Ovary (tissue), 3 donors: Measurements from ENCODE around the gene DUSP22.

Source experiments
- CTCF ChIP-seq, 3 donors: fragments of 450-650 bp in 2 of 3; fragments of 200-600 bp in 1 of 3; IDR thresholded peaks; one replicate each; pipeline versions ENCODE4 v1.5.1 to v1.8.0; 2016 to 2022; ENCODE audit warnings: antibody characterized with exemption in 3 of 3, mild to moderate bottlenecking in 1 of 3
- EP300 ChIP-seq: sonication (generic); formaldehyde crosslinking; IDR thresholded peaks from one replicate; pipeline ENCODE4 v1.6.1; 2017; ENCODE audit warnings: antibody characterized with exemption
- donor health status: DM: no; HTN: no; CAD: no.

DNA sequence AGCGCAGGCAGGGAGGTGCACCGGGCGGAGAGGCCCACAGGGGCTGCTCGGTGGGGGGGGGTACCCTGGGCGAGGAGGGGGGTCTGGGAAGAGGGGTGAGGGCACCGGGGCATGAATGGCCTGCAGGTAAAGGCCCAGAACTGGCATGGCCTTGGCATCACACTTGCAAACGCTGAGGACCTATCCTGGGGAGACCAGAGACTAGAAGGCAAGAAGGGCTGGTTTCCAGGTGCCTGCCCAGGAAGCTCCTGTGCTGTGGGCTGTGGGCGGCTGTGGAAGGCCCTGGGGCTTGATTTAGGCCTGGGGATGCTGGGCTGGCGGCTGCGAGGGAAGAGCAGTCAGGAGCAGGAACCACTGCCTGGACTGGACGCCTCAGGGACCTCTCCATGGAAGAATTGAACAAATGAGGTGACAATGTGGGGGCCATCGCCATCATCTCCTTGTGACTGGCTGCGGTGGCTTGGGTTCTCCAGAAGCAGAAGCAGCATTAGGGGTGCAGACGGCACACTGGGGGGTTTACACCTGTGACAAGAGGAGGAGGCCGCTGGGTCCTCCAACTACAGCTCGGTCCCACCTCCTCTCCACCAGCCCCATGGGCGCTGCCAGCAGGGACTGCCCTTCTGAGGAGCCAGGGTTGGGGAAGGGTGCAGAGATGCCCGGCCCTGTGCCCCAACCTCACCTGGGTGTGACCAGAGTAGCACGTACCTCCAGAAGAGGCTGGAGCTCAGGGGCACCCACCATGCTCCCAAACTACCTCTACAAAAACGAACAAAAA lies 67.2 kb downstream of the DUSP22 start:
- TF ChIP-seq CTCF (IDR thresholded peaks at IDR 0.05): no peak
- TF ChIP-seq EP300: no peak
